NT2/D1 (cell line): ENCODE data around the gene TREX2.

Source experiments
- SUZ12 ChIP-seq: IDR thresholded peaks from 2 replicates; pipeline ENCODE4 v1.6.1; 2011; ENCODE audit not compliant: insufficient read length, insufficient read depth; ENCODE audit errors: extremely low read depth
- YY1 ChIP-seq: IDR thresholded peaks from 2 replicates; pipeline ENCODE4 v1.6.1; 2011; ENCODE audit not compliant: insufficient read length, insufficient read depth
- ZNF274 ChIP-seq: IDR thresholded peaks from 2 replicates; pipeline ENCODE4 v1.6.1; 2011; ENCODE audit warnings: mild to moderate bottlenecking, low read depth, low read length

DNA sequence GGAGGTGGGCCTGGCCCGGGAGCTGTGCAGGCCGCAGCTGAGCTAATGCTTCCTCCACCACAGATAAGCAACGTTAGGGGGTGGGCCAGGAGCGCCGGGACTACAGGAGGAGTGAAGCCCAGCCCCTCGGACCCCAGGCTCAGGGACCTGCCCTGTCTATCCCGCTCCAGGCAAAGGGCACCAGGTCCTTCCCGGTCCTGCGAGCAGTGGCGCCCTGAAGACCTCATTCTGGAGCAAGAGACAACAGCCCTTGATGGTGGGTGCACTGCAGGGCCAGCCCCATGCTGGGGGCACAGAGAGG, 730 bp upstream of the TREX2 start:
- TF ChIP-seq ZNF274 (no peak), YY1 (no peak), SUZ12 (no peak)
